ENCODE data around the gene CORO1C.
"Not testable (repeated sequence)": the region's sequence is repeated elsewhere in the genome, so short reads cannot be mapped to it uniquely, and the experiment has no call there.

The CORO1C gene

DNA sequence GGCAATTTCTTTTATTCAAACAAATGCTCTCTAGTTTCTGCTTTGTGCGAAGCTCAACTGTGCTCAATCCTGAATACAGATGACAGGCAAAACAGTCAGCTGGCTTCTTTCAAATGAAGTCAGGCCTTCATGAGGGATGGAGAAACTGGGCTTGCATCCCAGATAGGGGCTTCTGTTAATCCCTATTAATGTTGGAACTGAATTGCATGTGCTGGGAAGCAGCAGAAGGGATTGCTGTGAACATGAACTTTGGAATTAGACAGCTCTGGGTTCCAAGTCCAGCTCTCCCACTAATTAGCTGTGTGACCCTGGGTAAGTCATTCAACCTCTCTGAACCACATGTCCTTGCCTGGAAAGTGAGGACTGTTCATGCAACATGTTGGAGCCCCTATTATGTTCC, 21.1 kb upstream of the CORO1C start:
- DNase-seq: no peak

DNA sequence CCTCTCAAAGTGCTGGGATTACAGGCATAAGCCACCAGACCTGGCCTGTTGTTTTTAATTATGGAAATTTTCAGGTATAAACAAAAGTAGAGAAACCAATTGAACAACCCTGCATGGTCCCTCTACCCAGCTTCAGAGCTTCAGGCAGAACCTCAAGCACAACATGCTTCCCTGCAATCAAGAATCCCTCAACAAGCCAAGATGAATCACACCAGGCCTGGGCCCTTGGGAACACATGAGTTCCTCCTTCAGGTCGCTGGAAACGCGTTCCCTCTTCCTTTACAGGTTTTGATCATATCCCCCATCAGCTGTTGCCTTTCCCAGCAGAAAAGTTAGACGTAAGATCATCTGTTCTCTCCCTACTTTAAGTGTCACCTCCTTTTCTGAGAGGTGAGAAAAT, 20.5 kb upstream of the CORO1C start:
- DNase-seq: no peak

DNA sequence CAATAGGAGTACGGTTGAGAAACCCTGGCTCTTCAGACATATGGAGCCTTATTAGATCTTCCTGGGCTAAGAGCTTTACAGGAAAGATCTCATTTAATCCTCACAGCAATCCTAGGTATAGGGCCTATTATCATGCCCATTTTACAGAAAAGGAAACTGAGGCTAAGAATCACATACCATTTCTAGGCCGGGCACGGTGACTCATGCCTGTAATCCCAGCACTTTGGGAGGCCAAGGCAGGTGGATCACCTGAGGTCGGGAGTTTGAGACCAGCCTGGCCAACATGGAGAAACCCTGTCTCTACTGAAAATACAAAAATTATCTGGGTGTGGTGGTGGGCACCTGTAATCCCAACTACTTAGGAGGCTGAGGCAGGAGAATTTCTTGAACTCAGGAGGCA, 19.7 kb upstream of the CORO1C start:
- not testable (repeated sequence) for DNase-seq

DNA sequence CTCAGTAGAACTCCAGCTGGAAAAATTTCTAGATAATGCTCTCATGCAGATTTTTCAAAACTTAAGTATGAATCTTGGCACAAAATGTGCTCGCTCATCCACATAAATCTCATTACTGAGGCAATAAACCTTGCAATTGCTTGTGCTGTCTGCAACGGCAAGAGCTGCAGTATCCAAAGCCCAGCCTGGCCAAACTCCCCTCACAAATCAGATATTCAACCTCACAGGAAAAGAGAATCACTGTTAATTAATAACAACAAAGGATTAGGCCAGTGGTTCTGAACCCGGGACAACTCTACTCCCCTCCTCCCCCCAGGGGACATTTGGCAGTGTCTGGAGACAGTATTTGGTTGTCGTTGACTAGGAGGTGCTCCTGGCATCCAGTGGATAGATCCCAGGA, 19.2 kb upstream of the CORO1C start:
- no peak for DNase-seq

DNA sequence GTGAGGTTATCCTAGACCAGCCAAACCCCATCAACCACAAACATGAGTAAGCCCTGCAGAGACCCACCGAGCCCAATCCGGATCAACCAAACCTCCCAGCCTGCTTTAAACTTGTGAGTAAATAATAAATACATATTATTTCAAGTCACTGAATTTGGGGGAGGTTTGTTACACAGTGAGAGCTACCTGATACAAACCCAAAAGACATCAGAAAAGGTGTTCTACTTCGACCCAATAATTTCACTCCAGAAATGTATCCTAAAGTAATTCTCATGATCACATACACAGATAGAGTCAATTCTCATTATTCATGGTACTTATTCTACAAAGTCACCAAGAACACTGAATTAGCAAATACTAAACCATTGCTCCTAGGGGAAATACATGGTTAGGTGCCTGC, 16.2 kb upstream of the CORO1C start:
- DNase-seq: no peak

- DNase-seq: no peak
These were observed 14.3 kb upstream of the CORO1C start for GRCh38 chr12:108745641-108746040.

GRCh38 chr12:108744021-108744897, 12.9 kb upstream of the CORO1C start:
- no peak for DNase-seq

DNA sequence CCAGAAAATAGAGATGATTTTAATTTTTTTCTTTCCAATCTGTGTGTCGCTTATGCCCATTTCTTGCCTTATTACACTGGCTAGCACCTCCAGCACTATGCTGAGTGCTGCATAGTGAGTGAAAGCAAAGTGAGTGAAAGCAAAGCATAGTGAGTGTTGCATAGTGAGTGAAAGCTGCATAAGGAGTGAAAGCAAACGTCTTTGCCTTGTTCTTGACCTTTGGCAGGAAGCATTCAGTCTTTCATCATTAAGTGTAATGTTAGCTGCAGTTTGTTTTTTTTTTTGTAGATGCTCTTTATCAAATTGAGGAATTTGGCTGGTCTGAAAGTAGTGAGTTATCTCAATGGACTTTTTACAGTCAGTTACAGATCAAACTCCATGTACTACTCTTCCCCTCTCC, 6.9 kb upstream of the CORO1C start:
- DNase-seq: no peak

GRCh38 chr12:108735855-108736254, 4.5 kb upstream of the CORO1C start:
- no peak for DNase-seq

- no peak for DNase-seq
These were observed 3.0 kb upstream of the CORO1C start for GRCh38 chr12:108734200-108734906.

DNA sequence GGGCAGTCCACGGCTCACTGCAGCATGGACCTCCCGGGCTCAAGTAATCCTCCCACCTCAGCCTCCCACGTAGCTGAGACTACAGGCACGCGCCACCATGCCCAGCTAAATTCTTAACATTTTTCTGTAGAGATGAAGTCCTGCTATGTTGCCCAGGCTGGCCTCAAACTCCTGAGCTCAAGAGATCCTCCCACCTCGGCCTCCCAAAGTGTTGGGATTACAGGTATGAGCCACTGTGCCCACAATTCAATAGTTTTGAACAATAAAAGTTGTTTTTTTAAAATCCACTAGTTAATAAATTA, 1.9 kb upstream of the CORO1C start:
- DNase-seq: not testable (repeated sequence)

DNA sequence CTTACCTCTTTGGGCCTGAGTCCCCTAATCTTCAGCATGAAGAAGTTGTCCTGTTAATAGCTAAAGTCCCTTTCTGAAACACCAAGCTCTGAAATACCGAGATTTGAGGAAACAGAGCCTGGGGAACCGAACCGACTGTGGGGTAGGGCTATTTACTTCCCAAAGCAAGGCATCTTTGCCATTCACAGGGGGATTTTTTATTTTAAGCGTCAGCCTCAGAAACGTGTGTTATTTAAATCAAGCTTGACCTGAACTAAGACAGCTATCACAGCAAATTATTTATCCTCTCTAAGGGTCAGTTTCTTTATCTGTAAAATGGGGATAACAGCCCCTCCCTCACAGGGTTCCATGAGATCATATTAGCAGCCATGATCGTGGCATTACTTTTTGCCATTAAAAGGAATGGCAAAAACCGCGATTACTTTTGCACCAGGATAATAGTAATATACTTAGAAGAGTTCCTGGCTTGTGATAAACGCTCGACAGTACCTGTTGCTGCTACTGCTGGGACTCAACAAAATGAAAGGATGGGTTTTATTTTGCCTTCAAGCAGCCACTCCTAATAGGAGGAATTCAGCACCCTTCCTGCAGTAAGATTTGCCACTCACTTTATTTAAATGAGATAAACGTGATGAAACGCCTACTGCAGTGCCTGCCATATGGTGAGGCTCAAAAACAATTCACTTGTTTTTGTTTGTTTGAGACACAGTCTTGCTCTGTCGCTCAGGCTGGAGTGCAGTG, 1.3 kb upstream of the CORO1C start:
- DNase-seq: no peak

DNA sequence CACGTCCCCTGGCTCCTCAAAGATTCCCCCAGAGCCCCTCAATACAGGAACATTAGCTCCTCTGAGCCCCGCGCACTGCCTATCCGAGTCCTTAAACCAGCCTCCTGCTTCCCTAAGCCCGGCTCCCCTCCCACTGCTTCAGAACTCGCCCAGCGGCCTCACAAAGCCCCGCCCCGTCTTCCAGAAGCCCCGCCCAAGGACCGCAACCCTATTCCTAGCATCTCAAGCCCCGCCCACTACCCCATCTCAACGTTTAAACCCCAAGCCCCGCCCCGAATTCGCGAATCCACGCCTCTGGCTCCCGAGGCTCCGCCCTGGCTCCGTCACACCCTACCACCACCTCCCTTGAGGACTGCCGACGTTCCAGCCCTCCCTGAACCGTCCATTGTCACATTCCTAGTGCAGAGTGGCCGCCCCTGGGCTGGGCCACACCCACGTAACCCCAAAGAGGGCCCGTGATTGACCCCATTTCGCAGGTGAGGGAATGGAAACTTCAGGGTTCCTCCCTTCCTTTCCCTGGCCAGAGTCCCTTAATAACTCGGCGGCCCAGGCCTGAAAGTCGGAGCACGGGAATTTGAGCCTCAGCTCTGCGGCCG, 646 bp upstream of the CORO1C start:
- peak; percentile 97 for DNase-seq

- DNase-seq: peak; percentile 74
These were observed 783 bp downstream of the CORO1C start for GRCh38 chr12:108730365-108731104.

GRCh38 chr12:108729612-108730364, 1.5 kb downstream of the CORO1C start:
- DNase-seq: no peak

DNA sequence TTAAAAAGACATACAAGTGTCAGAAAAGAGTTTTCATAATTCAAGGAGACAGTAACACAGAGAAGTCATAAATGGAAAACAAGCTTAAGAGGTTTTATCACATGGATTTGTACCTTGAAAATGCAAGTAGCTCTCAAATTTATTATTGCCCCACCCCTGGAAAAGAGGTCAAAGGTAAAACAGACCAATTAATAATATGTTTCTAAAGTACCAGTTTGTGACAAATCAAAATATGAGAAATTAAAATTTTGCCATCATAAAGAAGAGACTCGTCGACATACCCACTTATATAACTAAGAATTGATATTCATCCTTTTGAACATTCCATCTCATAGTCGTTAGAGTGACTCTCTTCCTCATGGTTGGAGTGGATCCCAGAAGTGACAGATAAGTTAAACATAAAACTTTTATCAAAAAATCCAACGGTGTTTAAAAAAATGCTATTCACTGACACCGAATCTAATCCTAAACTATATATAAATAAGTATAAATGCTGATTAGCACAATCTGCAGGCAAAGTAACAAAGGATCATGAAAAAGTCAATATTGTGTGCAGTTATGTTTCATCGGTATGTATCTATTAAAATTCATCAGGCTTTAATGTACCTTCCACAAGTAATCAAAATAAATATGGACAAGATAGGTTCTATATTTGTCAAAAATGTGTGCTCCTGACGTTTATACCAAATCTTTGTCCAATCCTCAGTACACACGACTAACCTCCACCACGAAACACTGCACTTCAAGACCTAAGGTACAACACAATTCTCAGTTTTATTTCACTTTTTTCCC, 2.3 kb downstream of the CORO1C start:
- DNase-seq: no peak

- no peak for DNase-seq
These were observed 3.2 kb downstream of the CORO1C start for GRCh38 chr12:108727868-108728735.

GRCh38 chr12:108727161-108727560, 4.2 kb downstream of the CORO1C start:
- DNase-seq: no peak

DNA sequence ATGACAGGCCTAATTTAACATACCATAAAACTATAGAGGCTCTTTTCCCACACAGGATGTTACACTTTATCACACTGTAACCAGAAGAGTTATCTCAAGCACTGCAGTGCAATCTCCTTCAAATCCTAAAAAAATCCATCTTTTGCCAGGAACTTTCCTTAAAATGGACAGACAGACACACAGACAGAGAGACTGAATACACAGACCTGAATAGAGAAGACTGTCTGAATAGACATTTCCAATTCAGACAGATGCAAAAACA, 6.5 kb downstream of the CORO1C start:
- DNase-seq: no peak

Measured in NCI-H774 (cell line).